Activated naive CD8-positive, alpha-beta T cell treated with anti-CD3 and anti-CD28 coated beads for 36 hours (primary cell): Measurements from ENCODE around the gene ZNF791. TPM values are rescaled to one million over a fixed set of nuclear protein-coding genes. Genes with fewer than 3 reads are reported as not detected.
A peak's percentile ranks its signal among the peaks of the same experiment; 100 is the strongest.
"Not testable (repeated sequence)": the region's sequence is repeated elsewhere in the genome, so short reads cannot be mapped to it uniquely, and the experiment has no call there.

ENCODE experiments used
- DNase-seq: peaks from one replicate; pipeline ENCODE4 v3.0.0; 2021
- H3K27ac Mint-ChIP-seq: one replicate; pipeline ENCODE4 v1.8.0; 2022; ENCODE audit warnings: mild to moderate bottlenecking, moderate library complexity, mixed read lengths
- H3K27me3 Mint-ChIP-seq: one replicate; pipeline ENCODE4 v1.8.0; 2022; ENCODE audit warnings: mild to moderate bottlenecking, mixed read lengths
- H3K36me3 Mint-ChIP-seq: one replicate; pipeline ENCODE4 v1.8.0; 2021; ENCODE audit warnings: mild to moderate bottlenecking, mixed read lengths
- H3K4me1 Mint-ChIP-seq: one replicate; pipeline ENCODE4 v1.8.0; 2021; ENCODE audit warnings: mixed read lengths
- H3K4me3 Mint-ChIP-seq: one replicate; pipeline ENCODE4 v1.8.0; 2022; ENCODE audit warnings: mild to moderate bottlenecking, moderate library complexity, mixed read lengths
- H3K9me3 Mint-ChIP-seq: one replicate; pipeline ENCODE4 v1.8.0; 2022; ENCODE audit warnings: mixed read lengths
- total RNA-seq, 2 experiments: library from RNA; stranded (reverse); gene quantifications; one replicate each; pipeline ENCODE4 v1.2.3, GENCODE V29; 2021

ZNF791 gene
- total RNA-seq, 2 experiments from 2014 or later, result 14.6 to 15.1 TPM

DNA sequence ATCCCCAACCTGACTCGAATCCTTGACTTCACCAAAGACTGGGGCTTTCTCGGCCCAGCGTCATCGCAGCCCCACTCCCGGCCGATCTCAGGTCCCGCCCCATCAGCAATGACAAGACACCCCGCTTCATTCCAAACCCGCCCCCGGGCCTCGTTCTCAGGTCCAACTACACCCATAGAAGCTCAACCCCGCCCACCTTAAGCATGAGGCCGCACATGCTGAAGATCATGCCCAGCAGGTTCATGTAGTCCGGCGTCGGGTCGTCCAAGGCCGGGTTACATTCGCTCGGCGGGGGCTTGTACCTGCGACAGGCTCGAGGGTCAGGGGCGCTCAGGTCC is 58.2 kb downstream of the ZNF791 start:
- no peaks in the 10 kb centered on the region for H3K9me3 Mint-ChIP-seq
- H3K4me3 Mint-ChIP-seq, result peak overlapping the region; percentile 98
- H3K4me1 Mint-ChIP-seq, result peaks cover 28% of the 10 kb centered on the region
- peak overlapping the region; percentile 100 for H3K27ac Mint-ChIP-seq
- H3K36me3 Mint-ChIP-seq, result peaks cover 46% of the 10 kb centered on the region
- H3K27me3 Mint-ChIP-seq, result no peaks in the 10 kb centered on the region
- DNase-seq, result peak; percentile 72

DNA sequence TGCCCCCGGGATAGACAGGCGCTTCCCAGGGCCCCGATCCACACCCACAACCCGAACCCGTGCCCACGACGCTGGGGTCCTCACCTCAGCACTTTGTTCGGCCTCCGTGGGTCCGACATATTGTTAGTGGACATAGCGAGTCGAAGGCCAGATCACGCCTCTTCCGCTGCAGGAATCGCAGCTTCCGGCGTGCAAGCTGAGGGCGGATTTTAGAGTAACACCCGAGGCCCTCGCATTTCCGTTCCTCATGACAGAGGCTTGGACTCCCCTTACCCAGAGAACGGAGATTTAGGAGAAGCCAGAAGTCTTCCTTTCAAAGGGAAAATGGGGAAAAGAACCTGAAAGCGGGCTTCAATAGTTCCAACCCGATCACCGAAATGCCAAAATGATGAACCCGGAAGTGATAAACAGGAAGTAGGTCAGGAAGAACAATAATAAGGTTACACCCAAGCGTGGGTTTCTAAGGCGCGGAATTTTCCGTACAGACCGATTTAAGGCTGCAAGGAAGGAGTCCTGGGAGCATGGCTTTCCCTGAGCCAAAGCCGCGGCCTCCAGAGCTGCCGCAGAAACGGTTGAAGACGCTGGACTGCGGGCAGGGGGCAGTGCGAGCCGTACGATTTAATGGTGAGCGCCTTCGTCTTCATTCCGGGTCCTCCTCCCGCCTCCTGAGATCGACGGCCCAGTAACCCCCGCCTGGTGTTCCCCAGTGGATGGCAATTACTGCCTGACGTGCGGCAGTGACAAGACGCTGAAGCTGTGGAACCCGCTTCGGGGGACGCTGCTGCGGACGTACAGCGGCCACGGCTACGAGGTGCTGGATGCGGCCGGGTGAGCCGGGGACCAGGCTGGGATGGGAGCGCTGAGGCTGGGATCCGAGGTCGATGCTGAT is 58.8 kb downstream of the ZNF791 start:
- Mint-ChIP-seq H3K4me3 (peak overlapping the region; percentile 98), H3K27ac (peak overlapping the region; percentile 100), H3K36me3 (peaks cover 43% of the 10 kb centered on the region), H3K9me3 (no peaks in the 10 kb centered on the region), H3K27me3 (no peaks in the 10 kb centered on the region), H3K4me1 (peaks cover 28% of the 10 kb centered on the region)
- peak; percentile 70 for DNase-seq

DNA sequence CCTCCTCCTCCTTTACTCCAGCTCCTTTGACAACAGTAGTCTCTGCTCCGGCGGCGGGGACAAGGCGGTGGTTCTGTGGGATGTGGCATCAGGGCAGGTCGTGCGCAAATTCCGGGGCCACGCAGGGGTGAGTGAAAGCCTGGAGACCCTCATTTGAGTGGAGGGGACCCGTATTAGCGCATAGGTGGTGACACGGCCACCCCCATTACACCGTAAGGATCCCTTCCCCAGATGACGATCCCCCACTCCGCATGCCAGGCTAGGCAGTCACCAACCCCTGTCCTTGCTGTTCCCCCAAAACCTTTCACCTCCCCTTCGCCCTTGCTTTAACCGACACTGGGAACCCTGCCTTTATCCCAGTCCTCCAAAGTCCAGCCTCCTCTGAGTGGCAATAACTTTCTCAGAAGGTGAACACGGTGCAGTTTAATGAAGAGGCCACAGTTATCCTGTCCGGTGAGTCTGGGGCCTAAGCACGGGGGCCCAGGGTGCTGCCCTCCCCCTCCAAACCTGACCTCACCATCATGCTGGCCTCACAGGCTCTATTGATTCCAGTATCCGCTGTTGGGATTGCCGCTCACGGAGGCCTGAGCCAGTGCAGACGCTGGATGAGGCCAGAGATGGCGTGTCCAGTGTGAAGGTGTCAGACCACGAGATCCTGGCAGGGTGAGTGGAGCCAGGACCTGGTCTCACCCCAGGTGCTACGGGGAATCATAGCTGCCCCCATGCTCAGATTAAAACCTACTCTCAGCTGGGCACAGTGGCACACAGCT is 59.6 kb downstream of the ZNF791 start:
- H3K27ac Mint-ChIP-seq, result peak overlapping the region; percentile 100
- H3K27me3 Mint-ChIP-seq, result no peaks in the 10 kb centered on the region
- DNase-seq, result no peak
- no peaks in the 10 kb centered on the region for H3K9me3 Mint-ChIP-seq
- H3K36me3 Mint-ChIP-seq, result peaks cover 39% of the 10 kb centered on the region
- peaks cover 22% of the 10 kb centered on the region for H3K4me1 Mint-ChIP-seq
- H3K4me3 Mint-ChIP-seq, result peak overlapping the region; percentile 98

DNA sequence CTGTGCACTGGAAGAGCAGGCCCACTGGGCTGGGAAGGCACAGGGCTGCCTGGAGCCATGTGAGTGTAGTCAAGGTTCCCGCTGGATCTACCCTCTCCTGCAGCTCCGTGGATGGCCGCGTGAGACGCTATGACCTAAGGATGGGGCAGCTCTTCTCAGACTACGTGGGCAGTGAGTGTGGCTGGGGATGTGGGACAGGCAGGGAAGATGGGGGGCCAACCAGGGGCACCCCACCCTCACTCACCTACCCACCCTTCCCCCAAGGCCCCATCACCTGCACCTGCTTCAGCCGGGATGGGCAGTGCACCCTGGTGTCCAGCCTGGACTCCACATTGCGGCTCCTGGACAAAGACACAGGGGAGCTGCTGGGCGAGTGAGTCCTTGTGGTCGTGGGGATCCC is 62.0 kb downstream of the ZNF791 start:
- Mint-ChIP-seq H3K36me3 (peaks cover 39% of the 10 kb centered on the region), H3K9me3 (no peaks in the 10 kb centered on the region), H3K4me1 (peaks cover 32% of the 10 kb centered on the region), H3K4me3 (no peak overlapping the region), H3K27ac (no peak overlapping the region), H3K27me3 (no peaks in the 10 kb centered on the region)
- DNase-seq, result no peak

DNA sequence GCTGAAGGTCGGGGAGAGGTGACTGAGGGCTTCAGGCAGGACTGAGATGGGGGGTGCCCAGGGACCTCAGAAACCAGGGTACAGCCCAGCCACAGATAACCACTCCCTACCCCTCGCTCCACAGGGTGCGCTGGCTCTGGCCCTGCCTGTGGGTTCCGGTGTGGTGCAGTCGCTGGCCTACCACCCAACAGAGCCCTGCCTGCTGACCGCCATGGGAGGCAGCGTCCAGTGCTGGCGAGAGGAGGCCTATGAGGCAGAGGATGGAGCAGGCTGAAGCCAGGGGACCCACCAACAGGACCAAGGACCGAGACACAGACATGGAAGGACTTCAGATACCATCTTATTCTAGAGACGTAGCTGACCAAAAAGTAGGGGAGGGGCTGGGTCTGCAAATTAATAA is 64.7 kb downstream of the ZNF791 start:
- no peak overlapping the region for H3K4me3 Mint-ChIP-seq
- peaks cover 34% of the 10 kb centered on the region for H3K36me3 Mint-ChIP-seq
- no peak overlapping the region for H3K27ac Mint-ChIP-seq
- H3K27me3 Mint-ChIP-seq, result no peaks in the 10 kb centered on the region
- H3K9me3 Mint-ChIP-seq, result no peaks in the 10 kb centered on the region
- H3K4me1 Mint-ChIP-seq, result peaks cover 30% of the 10 kb centered on the region
- no peak for DNase-seq

DNA sequence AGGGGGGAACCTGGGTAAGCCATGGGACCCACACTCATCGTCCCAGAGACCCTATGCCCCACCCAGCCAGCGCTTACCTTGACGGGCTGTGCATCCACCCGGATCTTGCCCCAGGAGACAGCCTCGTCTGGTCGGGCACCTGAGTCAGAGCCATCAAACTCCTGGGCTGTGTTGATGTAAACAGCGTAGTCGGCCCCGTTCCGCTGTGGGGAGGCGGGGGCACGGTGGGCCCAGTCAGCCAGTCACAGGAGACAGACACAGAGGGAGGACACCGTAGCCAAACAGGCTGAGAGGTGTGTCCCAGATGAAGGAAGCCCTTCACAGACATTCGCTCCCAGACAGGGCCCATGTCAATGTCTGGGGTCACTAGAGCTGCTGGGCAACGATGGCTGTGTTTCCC is 65.2 kb downstream of the ZNF791 start:
- Mint-ChIP-seq H3K4me1 (peaks cover 27% of the 10 kb centered on the region), H3K9me3 (no peaks in the 10 kb centered on the region), H3K27ac (no peak overlapping the region), H3K27me3 (no peaks in the 10 kb centered on the region), H3K4me3 (no peak overlapping the region), H3K36me3 (peaks cover 35% of the 10 kb centered on the region)
- no peak for DNase-seq

DNA sequence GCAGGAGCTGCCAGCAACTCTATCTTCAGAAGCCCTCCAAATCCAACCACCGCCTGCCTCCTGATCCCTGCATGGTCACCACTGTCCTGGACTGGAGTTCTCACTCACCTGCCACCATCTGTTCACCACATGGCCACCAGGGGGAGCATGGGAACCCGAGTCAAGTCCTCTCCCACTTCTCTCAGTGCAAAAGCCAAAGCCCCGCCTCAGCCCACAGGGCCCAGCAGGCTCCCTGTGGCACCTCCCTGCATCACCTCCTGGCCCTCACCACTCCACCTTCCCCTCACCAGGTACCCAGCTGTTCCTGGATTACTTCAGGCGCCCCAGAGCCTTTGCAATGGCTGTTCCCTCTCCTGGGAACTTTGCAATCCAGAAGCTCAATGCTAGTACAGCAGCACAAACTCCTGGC is 65.7 kb downstream of the ZNF791 start:
- DNase-seq, result peak; percentile 84
- H3K9me3 Mint-ChIP-seq, result no peaks in the 10 kb centered on the region
- peak overlapping the region; percentile 50 for H3K27ac Mint-ChIP-seq
- no peaks in the 10 kb centered on the region for H3K27me3 Mint-ChIP-seq
- H3K4me3 Mint-ChIP-seq, result no peak overlapping the region
- peaks cover 31% of the 10 kb centered on the region for H3K4me1 Mint-ChIP-seq
- peaks cover 40% of the 10 kb centered on the region for H3K36me3 Mint-ChIP-seq

DNA sequence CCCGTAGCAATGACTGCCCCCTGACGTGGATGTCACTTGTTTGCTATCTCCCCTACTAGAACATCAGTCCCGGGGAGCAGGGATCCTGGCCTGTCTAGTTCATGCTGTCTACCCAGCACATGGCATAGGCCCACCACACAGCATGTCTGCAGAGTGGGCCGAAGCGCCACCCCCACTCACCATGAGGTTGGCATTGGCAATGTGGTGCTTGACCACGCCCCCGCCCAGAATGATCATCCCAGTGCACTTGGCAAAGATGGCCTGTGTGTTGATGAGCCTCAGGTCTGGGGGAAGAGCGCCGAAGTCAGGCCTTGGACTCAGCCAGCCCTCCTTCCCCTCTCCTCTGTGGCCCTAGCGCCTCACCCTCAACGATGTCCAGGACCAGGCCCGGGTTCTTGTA is 66.2 kb downstream of the ZNF791 start:
- no peak overlapping the region for H3K27ac Mint-ChIP-seq
- DNase-seq, result no peak
- H3K36me3 Mint-ChIP-seq, result peaks cover 38% of the 10 kb centered on the region
- H3K27me3 Mint-ChIP-seq, result no peaks in the 10 kb centered on the region
- no peak overlapping the region for H3K4me3 Mint-ChIP-seq
- peaks cover 29% of the 10 kb centered on the region for H3K4me1 Mint-ChIP-seq
- H3K9me3 Mint-ChIP-seq, result no peaks in the 10 kb centered on the region

DNA sequence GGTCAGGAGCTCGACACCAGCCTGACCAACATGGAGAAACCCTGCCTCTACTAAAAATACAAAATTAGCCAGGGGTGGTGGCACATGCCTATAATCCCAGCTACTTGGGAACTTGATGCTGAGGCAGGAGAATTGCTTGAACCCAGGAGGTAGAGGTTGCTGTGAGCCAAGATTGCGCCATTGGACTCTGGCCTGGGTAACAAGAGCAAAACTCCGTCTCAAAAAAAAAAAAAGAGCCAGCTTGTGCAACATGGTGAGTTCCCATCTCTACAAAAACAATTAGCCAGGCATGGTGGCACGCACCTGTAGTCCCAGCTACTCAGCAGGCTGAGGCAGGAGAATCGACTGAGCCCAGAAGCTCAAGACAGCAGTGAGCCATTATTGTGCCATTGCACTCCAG is 67.3 kb downstream of the ZNF791 start:
- not testable (repeated sequence) for H3K27me3 Mint-ChIP-seq

DNA sequence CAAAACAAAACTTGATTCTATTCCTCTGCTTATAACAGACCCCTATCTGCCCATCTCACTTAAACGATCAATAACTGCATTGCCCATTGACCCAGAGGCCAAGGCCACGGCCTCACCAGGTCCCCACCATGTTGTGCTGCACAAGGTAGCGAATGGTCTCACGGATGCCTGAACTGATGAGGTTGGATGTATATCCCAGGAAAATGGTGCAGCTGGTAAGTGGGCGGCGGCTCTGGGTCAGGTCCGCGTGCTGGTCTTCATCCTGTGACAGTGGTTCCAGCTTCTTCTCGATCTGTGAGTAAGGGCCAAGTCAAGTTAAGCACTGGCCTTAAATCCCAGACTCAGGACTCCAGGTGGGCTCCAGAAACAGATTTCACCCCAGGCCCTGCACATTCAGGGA is 69.3 kb downstream of the ZNF791 start:
- Mint-ChIP-seq H3K4me3 (peak overlapping the region; percentile 99), H3K4me1 (peaks cover 26% of the 10 kb centered on the region), H3K27ac (no peak overlapping the region), H3K9me3 (no peaks in the 10 kb centered on the region), H3K27me3 (no peaks in the 10 kb centered on the region), H3K36me3 (peaks cover 27% of the 10 kb centered on the region)
- DNase-seq, result no peak

More for the DNA sequence above, 67.3 kb downstream of the ZNF791 start:
- not testable (repeated sequence) for H3K4me3 Mint-ChIP-seq, H3K9me3 Mint-ChIP-seq, DNase-seq
- H3K36me3 Mint-ChIP-seq, result peaks cover 33% of the 10 kb centered on the region
- peaks cover 26% of the 10 kb centered on the region for H3K4me1 Mint-ChIP-seq
- peak overlapping the region; percentile 12 for H3K27ac Mint-ChIP-seq

DNA sequence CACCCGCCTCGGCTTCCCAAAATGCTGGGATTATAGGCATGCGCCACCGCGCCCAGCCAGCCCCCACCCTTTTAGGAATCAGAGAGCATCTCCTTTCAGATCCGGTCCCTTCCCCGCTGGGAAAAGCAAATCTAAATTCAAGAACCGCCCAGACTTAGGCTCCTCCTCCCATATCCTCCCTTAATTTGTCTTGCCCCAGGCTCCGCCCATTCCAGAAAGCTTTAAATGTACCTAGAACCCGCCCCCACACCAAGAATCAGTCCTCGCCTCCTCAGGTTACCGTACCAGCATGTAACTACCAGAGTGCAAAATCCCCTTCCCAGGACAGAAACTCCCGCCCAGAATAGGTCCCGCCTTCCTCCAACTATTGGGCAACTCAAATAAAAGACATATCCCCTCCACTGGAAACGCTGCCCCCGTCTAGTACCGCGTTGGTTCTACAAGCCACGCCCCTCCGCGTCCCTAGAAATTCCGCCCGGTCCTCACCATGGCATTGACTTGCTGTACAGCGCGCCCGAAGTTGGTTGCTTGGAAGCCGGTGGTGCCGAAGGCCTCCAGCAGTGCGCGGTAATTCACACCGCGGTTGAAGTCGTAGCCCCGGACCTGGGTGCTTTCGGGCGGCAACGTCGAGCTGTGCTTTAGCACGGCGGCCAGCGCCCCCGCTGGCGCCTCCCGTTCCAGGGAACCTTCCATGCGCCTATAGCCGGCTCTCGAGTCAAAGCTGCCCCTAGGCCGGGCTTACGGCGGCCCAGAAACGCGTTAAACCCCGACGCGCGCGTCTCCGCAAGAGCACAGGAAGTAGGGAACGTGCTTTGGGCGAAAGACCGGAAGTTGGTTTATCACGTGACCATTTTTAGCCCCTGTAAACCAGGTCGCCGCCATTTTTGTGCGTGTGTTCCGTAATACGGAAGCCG is 70.6 kb downstream of the ZNF791 start, which contains the start of gene DHPS:
DHPS (minus strand) TSS at position 807 of the 914 bp plus-strand sequence; CDS start at position 693, 114 bp downstream.
- Mint-ChIP-seq H3K36me3 (peaks cover 27% of the 10 kb centered on the region), H3K27ac (peak within 1 kb of the TSS; percentile 99), H3K9me3 (no peaks in the 10 kb centered on the region), H3K4me3 (peak within 1 kb of the TSS; percentile 99), H3K4me1 (peaks cover 24% of the 10 kb centered on the region), H3K27me3 (no peaks in the 10 kb centered on the region)
- DNase-seq, result peak; percentile 89

Other genes starting within 250 kb of the ZNF791 start
- gene ZNF442, start 245.2 kb upstream of the ZNF791 start, total RNA-seq, result 1 to 10 TPM; 1.3 to 1.7 TPM
- gene ZNF799, start 209.6 kb upstream of the ZNF791 start, total RNA-seq, result 1 to 10 TPM; 2.6 to 3.0 TPM
- gene ZNF443, start 169.9 kb upstream of the ZNF791 start, total RNA-seq, result 1 to 10 TPM; 2.7 to 3.6 TPM
- gene ZNF709, start 126.1 kb upstream of the ZNF791 start, total RNA-seq, result 1 to 10 TPM; 1.7 to 1.8 TPM
- 1 to 10 TPM; 6.0 to 6.4 TPM for gene ZNF564, start 59.4 kb upstream of the ZNF791 start, total RNA-seq
- 1 to 10 TPM; 7.7 to 9.2 TPM for gene ZNF490, start 107 bp upstream of the ZNF791 start, total RNA-seq
- 100 to 1,000 TPM; 111 to 122 TPM for gene MAN2B1, start 55.8 kb downstream of the ZNF791 start, total RNA-seq
- 10 to 100 TPM; 25.7 to 26.8 TPM for gene WDR83, start 55.9 kb downstream of the ZNF791 start, total RNA-seq
- 10 to 100 TPM; 92.9 to 99.9 TPM for gene DHPS, start 71.0 kb downstream of the ZNF791 start, total RNA-seq
- not detected for gene GNG14, start 77.1 kb downstream of the ZNF791 start, total RNA-seq
- 10 to 100 TPM; 13.1 to 13.4 TPM for gene FBXW9, start 85.7 kb downstream of the ZNF791 start, total RNA-seq
- 100 to 1,000 TPM; 125 to 134 TPM for gene TNPO2, start 113.0 kb downstream of the ZNF791 start, total RNA-seq
- 100 to 1,000 TPM; 223 to 230 TPM for gene TRIR, start 123.8 kb downstream of the ZNF791 start, total RNA-seq
- 10 to 100 TPM; 78.3 to 80.2 TPM for gene GET3, start 126.6 kb downstream of the ZNF791 start, total RNA-seq
- gene BEST2, start 140.9 kb downstream of the ZNF791 start, total RNA-seq, result not detected
- gene HOOK2, start 164.6 kb downstream of the ZNF791 start, total RNA-seq, result 10 to 100 TPM; 13.0 to 13.8 TPM
- 100 to 1,000 TPM; 171 to 175 TPM for gene JUNB, start 180.6 kb downstream of the ZNF791 start, total RNA-seq
- 100 to 1,000 TPM; 238 to 241 TPM for gene PRDX2, start 190.9 kb downstream of the ZNF791 start, total RNA-seq
- gene THSD8, start 191.1 kb downstream of the ZNF791 start, total RNA-seq, result 10 to 100 TPM; 25.3 to 30.5 TPM
- gene RNASEH2A, start 195.7 kb downstream of the ZNF791 start, total RNA-seq, result 10 to 100 TPM; 46.1 to 55.5 TPM
- not detected for gene RTBDN, start 223.7 kb downstream of the ZNF791 start, total RNA-seq
- 1 to 10 TPM; 1.2 to 2.0 TPM for gene MAST1, start 227.6 kb downstream of the ZNF791 start, total RNA-seq